HG02938 (cell line): ENCODE results near the gene LITAFD.
"Not testable (repeated sequence)": the region's sequence is repeated elsewhere in the genome, so short reads cannot be mapped to it uniquely, and the experiment has no call there.

Experiments used
- ATAC-seq: cut with Tn5 transposase; IDR thresholded peaks from one replicate; pipeline ENCODE4 v1.9.1; 2021; ENCODE audit warnings: mild to moderate bottlenecking, moderate library complexity; ENCODE audit not compliant: unreplicated experiment

The LITAFD gene

DNA sequence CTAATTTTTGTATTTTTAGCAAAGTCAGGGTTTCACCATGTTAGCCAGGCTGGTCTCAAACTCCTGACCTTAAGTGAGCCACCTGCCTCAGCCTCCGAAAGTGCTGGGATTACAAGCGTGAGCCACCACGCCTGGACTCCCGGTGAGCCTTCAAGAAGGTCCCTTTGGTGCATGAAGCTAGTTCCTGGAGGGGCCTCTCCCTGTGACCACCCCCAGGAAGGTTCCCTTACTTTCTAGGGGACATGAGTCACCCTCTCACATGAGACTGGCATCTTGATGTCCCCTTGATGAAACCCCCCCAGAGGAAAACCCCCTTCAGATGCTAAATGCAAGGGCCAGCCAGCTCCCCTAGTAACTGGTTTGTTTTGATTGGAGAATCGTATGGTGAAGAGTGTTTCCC is 26.2 kb upstream of the LITAFD start:
- no peak for ATAC-seq

DNA sequence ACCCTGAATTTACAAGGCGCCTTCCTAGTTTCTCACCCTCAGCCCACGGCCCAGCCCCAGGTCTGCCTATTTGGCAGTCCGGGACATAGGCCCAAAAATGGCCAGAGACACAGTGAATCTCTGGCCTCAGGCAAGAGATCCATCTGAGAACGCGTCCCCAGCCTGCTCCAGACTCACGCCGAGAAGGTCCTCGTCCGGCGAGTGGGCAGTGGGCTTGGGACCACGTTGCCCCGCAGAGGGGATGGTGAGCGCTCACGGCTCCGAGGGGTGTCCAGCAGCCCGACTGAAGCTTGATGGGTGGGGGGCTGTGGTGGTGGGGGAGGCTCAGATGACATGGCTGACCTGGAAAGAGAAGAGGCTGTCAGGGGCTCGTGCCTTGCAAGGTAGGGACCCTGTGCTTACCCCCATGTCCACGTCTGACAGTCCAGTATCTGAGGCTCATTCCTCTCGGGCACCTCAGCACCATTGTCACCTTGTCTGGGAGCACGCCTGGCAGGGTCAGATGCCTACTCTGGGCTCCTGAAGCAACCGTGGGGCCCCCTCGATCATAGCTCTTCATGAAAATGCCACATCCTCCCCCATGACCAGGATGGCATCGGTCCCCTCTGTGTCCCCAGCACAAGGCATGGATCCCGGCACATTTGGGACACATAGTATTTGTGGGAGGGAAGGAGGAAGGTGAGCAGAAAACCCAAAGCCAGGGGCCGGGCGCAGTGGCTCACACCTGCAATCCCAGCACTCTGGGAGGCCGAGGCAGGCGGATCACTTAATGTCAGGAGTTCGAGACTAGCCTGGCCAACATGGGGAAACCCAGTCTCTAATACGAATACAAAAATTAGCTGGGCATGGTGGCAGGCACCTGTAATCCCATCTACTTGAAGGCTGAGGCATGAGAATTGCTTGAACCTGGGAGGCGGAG is 22.9 kb upstream of the LITAFD start:
- ATAC-seq = no peak

DNA sequence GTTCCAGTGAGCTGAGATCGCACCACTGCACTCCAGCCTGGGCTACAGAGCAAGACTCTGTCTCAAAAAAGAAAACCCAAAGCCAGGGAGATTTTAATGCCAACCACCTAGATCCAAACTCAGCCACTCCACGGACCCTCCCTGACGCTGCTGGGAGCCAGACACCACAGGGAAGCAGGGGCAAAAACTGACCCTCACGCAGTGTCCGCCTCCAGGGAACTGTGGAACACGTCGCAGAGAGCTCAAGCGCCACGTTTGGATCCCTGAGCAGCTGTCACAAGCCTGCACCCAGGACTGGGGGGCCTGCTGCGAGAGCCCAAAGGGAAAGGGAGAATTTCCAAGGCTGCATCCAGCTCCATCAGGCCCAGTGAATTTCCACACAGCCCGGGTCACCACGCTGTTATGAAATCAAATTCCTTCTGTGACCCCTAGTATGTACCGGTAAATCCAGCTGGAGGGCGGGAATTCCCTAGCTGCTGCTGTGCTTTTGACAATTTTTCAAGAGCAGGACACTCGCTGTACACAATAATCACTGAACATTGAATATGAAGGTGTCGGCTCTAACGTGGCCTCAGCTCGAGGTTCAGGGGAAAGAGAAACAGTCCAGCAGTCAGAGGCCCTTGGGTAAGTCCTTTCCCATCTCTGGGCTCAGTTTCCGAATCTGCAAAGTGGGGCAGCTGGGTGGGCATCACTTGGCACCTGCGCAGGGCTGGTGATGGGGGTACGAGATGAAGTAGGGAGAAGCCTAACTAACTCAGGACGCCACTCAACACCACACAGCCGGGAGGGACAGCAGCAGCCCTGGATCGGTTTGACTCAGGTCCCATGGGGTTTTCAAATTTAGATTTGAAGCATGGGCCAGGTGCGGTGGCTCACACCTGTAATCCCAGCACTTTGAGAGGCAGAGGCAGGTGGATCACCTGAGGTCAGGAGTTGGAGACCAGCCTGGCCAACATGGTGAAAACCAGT is 22.0 kb upstream of the LITAFD start:
- no peak for ATAC-seq

DNA sequence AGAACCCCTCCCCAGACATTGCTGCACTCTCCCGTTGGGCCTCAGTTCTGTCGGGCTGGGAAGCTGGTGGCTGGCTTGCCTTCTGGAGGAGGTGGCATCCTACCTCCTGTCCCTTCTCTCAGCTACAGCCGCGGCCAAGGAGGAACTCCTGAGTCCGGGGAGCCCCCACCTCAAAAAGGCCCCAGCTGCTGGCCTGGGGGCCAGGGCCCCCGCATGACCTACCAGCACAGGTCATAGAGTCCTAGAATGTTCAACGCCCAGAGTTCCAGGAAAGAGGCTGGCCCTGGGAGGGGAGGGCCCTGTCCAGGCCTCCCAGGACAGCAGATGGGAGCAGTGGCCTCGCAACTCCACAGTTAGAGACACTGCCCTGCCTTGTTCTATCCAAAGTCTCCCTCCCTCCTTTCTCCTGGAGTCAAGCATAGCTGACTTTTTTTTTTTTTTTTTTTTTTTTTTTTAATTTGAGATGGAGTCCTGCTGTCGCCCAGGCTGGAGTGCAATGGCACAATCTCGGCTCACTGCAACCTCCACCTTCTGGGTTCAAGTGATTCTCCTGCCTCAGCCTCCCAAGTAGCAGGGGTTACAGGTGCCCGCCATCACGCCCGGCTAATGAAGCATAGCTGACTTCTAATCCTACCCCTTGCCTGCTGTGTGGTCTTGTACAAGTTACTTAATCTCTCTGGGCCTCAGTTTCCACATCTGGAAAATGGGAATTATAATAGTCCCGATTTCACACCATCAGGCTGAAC is 20.4 kb upstream of the LITAFD start:
- ATAC-seq = no peak

DNA sequence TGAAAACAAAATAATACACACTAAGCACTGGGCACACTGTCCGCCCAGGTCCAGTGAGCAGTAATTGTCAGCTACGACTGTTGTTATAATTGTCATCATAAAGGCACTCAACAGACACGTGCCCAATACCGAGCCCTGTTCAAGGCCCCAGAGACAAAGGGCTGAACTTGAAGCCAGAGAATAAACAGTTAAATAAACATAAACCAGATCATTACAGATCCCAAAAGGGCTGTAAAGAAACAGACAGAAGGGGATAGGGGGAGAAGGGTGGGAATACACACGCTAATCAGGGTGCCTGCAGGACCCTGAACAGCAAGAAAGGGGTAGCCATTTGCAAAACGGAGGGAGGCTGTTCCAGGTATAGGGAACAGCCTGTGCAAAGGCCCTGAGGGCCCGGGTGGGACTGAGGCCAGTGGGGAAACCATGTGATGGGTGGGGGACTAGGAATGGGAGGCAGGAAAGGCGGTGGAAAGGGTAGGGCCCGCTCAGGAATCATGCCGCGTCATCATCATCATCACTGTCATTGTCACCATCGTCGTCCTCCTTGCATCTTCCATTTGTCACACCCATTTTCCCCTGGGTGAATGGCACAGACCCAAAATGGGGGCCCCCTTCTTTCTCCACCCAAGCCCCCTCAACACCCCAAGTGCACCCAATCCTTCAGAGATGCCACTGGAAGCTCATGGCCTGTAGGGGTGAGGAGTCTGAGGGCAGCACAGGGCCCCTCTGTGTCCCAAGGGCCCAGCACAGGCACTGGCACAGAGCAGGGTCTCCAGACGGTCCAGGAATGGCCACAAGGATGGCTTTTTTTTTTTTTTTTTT is 19.6 kb upstream of the LITAFD start:
- no peak for ATAC-seq

DNA sequence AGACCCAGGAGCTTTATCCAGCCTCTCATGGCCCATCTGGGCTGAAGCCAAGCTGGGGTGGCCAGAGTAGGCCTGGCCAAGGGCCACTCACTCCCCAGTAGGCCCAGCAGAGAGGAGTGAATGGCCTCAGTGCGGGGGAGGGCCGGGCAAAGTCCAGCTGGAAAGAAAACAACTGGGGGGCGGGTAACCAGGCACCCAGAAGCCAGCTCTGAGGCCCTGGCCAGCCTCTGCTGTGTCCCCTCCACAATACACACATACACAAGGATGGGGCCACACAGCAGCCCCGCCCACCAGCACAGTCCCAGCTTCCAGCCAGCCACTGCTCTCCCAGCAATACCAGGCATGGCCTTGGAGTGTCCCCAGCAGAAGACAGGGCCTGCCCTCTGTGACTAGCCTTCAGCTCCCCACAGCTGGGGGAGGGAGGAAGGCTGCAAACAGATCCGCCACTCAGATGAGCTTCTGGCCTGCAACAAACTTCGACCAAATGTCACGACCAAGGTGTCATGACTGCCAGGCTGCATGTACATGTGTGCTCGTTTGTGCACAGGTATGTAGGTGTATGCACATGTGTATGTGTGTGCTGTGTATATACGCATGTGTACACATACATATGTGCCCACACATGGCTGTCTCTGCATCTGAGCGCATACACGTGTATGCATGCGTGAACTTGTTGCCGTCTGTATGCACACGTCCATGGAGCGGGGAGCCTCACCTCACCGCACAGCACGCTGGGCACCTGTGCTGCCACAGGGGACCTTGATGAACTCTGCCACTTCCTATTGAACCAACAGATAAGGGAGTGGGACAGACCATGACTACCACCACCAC is 18.3 kb upstream of the LITAFD start:
- ATAC-seq = no peak

DNA sequence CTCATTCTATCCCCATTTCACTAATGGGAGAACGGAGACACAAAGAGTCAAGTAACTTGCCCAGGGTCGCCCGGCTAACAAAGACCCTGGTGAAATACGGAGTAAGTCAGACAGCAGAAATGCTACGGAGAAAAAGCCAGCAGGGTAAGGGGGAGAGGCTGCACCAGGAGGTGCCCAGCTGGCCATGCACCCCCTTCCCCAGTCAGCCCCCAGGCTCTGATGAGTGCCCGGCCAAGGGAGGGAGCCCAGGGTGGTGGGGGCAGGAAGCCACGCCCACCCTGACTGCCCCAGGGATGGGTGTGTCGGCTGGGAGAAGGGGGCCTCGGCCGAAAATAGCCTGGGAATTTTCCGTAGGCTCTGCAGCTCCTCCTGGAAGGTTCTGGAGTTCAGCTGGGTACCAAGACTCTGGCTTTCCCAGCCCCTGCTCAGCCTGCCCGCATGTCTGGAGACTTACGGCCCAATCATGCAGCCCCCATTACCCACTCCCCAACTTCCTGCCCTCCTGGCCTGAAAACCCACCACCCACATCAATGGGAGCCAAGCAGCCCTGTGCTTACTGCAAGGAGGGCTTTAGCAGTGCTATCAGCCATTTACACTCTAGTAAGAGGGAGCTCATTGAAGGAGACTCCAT is 17.6 kb upstream of the LITAFD start:
- no peak for ATAC-seq

DNA sequence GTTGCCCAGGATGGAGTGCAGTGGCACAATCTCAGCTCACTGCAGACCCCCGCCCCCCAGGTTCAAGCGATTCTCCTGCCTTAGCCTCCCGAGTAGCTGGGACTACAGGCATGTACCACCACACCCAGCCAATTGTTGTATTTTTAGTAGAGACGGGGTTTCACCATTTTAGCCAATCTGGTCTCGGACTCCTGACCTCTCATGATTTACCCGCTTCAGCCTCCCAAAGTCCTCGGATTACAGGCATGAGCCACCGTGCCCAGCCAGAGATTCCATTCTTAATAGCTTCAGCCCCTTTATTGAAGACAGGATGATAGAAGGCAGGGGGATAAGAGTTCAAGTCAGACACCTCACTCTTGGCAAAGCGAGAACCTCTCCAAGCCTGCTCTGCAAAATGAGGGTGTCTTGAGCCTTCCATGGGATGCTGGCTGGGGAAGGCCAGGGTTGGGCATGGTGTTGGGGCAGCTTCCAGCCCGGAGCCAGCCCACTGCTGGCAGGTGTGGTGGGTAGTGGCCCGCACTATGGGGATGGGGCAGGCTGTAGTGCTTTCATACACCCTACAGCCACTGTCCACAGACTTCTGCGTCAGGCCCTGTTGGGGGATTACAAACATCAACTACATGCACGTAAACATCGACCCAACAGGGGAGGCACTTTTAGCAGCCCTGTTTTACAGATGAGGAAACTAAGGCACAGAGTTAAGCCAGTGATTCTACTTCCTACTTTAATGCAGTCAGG is 16.8 kb upstream of the LITAFD start:
- no peak for ATAC-seq

DNA sequence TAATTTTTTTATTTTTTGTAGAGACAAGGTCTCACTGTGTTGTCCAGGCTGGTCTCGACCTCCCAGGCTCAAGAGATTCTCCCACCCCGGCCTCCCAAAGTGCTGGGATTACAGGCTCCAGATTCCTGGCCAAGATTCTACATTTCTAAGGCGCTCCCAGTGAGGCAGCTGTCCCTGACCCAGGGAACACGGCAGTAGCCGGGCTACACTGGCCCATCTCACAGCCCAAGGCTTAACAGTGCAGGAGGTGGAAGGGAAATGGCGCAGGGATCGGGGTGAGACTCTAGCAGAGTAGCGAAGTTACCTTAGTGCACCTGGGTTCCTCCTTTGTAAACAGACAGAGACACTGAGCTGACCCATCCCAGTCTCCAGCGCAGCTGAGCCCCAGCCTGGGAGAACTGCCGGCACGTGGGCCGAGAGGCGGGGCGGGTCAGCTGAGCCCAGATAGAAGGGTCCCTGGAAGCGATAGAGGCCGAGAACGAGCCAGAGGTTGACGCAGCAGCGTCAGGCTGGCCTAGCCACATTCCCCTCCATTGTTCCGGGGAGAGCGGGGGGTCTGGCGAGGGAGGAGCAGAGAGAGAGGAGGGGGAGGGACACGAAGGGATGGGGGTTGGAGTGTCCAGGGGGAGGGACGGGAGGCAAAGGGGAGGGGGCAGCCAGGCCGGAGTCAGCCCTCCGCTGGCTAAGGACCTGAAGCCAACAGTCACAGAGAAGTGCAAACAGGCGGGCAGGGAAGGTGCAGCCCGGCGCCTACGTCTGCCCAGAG is 15.8 kb upstream of the LITAFD start:
- no peak for ATAC-seq

DNA sequence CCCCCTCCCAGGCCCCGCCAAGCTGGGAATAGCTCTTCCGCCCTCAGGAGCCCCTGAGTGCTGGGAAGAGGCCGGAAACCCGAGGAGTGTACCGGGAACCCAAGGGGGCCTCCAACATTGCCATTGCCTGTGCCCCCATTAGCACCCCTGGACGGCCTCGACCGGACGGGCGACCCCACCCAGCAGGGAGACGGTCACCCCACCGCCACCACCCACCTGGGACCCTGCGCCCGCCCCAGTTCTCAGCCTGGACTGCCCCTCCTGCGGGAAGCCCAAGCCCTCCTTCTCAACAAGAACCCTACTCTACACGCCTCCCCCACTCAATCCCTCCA is 15.3 kb upstream of the LITAFD start:
- no peak for ATAC-seq

DNA sequence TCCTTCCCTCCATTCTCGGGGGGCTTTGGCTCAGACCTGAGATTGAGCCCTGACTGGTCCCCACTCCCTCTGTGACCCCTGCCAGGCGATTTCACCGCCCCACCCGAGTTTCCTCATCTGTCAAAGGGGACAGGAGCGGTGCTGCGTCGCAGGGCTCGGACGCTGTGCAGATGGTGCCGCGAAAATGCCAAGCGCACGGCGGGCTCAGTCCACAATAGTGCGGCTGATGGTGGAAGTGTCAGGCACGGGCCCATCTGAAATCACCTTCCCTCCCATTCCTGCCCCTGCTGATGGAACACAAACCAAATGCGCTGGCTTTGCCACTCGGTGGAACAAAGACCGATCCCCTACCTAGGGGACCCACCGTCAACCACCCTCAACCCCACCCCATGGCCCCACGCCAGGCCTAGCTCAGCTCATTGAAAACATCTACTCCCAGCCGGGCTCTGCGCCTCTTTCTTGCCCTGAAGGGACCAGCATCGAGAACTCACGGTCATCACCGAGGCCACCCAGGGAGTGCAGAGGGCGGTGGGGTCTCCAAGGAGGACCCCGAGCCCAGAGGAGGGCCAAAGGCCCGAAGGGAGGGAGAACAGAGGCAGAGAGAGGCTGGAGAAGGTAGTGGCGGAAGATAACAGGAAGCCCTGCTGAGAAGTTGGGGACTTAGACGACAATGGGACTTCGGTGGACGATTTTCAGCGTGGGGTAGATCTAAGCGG is 14.8 kb upstream of the LITAFD start:
- no peak for ATAC-seq

DNA sequence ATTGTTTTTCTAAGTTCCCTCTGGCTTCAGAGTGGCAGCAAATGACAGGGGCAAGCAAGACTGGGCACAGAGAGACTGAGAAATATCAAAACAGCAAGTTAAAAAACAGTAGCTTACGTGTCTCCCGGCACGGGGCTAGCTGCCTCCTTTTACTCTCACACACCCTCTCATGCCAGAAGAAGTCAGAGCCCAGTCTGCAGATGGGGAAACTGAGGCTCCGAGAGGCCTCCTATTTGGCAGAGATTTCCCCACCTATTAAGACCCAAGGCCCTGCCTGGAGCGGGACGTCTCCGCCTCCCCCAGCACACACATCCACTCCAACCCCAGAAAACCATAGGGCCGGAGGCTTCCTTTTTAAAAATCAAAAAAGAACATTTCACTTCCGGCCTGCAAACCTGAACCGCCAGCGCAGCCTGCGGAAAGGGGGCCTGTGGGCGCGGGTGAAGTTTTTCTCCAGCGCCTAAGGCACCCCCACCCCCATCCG is 14.2 kb upstream of the LITAFD start:
- ATAC-seq = no peak

DNA sequence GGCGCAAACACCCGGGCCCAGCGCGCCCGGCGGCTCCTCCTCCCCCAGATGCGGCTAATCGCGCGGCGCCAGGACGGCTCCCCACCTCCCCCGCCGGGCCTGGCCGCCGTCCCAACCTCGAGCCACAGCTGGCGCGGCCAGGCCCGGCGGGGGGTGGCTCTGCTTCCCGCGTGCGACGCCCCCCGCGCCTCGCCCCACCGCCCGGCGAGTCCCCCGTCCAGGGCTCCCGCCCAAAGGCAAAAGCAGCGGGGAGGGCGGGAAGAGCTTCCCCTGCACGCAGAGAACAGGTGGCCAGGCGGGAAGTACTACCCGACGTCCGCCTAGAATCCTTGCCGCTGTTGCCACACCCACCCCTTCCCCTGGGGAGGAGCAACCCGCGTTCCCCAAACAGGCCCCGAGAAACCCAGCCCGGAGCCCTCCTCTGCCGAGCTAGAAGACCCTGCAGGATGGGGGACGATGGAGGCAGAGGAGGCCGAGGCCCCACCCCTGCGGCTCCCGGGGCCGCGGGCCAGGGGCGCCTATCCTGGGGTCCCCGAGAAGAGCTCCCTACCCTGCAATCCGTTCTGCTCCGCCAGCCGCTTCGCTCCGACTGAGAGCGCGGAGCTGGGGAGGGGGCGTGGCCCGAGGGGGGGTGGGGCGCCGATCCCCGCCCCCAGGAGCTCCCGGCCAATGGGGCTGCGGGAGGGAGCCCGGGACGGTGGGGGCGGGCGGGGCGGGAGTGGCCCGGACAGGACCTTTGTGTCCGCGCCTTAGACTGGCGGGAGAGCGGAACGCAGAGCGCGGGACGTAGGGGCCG is 13.5 kb upstream of the LITAFD start, which contains the start of gene CARHSP1:
TSS of gene CARHSP1 (minus strand) at position 591 of the 796 bp plus-strand sequence. CDS start 9,678 bp downstream, outside the sequence.
- ATAC-seq = peak; percentile 66

DNA sequence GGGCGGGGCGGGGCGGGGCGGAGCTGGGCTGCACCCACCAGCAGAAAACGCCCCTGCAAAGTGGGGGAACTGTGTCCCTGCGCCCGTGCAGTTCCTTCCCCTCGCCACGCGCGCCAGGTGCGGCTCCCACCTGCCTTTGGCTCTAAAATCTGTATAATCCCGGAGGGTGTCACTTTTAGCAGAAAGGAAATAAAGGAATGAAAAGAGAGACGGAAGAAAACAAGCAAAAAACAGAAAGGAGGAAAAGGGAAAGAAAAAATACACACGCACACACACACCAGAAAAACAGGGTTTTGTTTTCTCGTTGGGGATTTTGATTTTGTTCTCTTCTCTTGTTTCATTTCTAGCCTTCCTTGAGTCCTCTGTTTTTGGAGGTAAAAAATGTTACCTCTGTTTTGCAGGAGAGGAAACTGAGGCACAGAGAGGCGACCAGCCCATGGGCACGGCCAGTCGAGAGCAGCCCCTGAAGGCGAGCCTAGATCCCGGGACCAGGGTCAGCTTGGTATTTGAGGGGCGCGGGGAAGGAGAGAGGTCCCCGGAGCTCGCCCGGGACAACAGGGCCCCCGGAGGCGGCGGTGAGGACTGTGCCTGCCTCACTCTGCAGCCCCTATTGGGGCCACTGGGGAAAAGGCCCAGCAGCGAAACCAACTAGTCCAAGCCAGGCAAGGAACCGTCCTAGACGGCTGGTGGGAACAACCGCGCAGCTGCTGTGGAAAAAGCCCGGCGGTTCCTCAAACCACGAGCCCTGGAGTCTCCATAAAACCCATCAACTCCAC is 12.8 kb upstream of the LITAFD start:
- ATAC-seq = no peak

DNA sequence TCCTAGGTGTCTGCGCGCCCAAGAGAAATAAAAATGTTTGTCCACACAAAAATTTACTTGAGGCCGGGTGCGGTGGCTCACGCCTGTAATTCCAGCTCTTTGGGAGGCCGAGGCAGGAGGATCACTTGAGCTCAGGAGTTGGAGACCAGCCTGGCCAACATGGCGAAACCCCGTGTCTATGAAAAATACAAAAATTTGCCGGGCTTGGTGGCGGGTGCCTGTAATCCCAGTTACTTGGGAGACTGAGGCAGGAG is 12.2 kb upstream of the LITAFD start:
- ATAC-seq = not testable (repeated sequence)
